GM12891 (cell line): Measurements from ENCODE around the gene ZNF396.

Source experiments
- DNase-seq: peaks from one replicate; pipeline ENCODE4 v3.0.0; 2011; ENCODE audit warnings: low spot score; ENCODE audit not compliant: insufficient read length
- FAIRE-seq: peaks from 2 replicates; lab custom pipeline; 2011; peaks lifted over from hg19 to GRCh38; lab: Jason Lieb, UNC
- PAX5 ChIP-seq: IDR thresholded peaks from 2 replicates; pipeline ENCODE4 v1.6.1; 2011; ENCODE audit warnings: low read length, moderate library complexity, mild to moderate bottlenecking; ENCODE audit not compliant: insufficient read depth, severe bottlenecking
- POLR2A ChIP-seq: IDR thresholded peaks from 2 replicates; pipeline ENCODE4 v1.6.1; 2011; ENCODE audit warnings: low read depth, low read length, control low read depth
- POLR2AphosphoS5 ChIP-seq: IDR thresholded peaks from 2 replicates; pipeline ENCODE4 v1.6.1; 2011; ENCODE audit warnings: low read depth, low read length, control low read depth
- POU2F2 ChIP-seq: IDR thresholded peaks from 2 replicates; pipeline ENCODE4 v1.6.1; 2011; ENCODE audit warnings: low read depth, mild to moderate bottlenecking, control low read depth, low read length, moderate library complexity
- SPI1 ChIP-seq: IDR thresholded peaks from 2 replicates; pipeline ENCODE4 v1.6.1; 2011; ENCODE audit warnings: low read depth, low read length, control low read depth
- TAF1 ChIP-seq: IDR thresholded peaks from 2 replicates; pipeline ENCODE4 v1.6.1; 2011; ENCODE audit warnings: low read depth, low read length, control low read depth

Gene ZNF396

DNA sequence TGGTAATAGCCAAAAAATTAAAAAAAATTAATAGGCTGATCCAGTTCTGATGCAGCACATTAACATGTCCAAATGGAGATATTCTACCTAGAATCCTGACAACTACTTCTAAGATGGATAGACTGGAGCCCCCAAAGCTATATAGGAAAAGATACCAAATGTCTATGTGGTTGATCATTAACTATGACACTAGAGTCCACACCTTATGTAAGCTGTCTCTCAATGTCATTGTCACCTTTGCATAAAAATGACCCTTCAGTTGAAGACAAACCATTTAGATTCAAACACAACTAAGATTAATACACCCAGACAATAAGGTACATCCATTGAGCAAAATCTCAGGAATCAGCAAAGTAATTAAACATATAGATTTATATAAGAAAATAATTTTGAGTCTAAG lies 14.6 kb downstream of the ZNF396 start:
- FAIRE-seq (no peak), DNase-seq (no peak)
- TF ChIP-seq POLR2A = no peak
- no peak for TF ChIP-seq TAF1
- TF ChIP-seq POLR2AphosphoS5 = no peak
- no peak for TF ChIP-seq POU2F2
- no peak for TF ChIP-seq PAX5
- TF ChIP-seq SPI1 = no peak

DNA sequence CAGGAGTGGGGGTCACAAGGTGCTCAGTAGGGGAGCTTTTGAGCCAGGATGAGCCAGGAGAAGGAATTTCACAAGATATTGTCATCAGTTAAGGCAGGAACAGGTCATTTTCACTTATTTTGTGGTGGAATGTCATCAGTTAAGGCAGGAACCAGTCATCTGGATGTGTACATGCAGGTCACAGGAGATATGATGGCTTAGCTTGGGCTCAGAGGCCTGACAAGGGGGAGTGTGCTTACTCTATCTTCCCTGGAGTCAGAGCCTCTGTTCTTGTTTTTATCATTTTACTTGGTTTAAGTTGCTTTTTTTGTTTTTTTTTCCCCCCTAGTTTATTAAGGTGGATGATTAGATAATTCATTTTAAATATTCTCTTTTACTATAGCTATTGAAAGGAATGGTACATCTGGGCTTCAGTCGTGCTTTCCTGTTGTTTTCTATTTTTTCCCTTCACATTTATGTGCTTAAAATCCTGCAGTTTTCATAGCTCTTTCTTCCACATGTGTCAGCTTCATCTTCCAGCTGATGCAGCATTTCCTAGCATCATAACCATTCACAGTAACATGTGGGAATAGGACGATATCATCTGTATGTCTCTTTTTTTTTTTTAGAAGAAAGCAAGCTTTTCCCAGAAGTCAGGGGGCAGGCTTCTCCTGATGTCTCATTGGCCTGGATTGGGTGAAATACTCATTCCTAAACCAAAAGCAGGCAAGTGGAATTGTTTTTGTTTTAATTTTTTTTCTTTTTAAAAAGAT lies 15.4 kb downstream of the ZNF396 start:
- FAIRE-seq (no peak), DNase-seq (no peak)
- TF ChIP-seq SPI1 (no peak), POLR2A (no peak), TAF1 (no peak), POLR2AphosphoS5 (no peak), POU2F2 (no peak), PAX5 (no peak)

DNA sequence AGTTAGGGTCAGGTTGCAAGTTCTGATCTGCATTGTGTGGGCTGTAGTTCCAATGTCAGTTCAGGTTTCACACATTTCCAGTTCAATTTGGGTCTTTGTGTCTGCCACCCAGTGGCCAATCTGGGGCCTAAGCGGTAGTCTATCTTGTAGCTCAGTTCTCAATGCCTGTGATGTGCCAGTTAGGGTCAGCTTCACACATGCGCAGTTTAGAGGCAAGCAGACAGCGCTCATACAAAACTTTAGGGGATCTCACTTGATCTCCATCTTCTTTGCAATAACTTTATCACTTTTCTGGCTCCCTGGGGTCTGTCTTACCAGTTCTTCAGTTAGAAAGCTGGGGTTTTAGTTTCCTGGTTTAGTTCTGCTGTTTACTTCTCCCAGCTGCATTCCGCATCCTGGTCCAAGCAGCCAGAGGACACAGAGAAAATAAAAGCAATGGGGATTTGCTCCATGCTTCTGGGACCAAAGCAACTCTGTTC lies 22.0 kb downstream of the ZNF396 start:
- DNase-seq (peak; percentile 38), FAIRE-seq (peak; percentile 82)
- TF ChIP-seq POLR2AphosphoS5 = no peak
- no peak for TF ChIP-seq PAX5
- no peak for TF ChIP-seq POLR2A
- TF ChIP-seq SPI1 = no peak
- no peak for TF ChIP-seq TAF1
- no peak for TF ChIP-seq POU2F2

DNA sequence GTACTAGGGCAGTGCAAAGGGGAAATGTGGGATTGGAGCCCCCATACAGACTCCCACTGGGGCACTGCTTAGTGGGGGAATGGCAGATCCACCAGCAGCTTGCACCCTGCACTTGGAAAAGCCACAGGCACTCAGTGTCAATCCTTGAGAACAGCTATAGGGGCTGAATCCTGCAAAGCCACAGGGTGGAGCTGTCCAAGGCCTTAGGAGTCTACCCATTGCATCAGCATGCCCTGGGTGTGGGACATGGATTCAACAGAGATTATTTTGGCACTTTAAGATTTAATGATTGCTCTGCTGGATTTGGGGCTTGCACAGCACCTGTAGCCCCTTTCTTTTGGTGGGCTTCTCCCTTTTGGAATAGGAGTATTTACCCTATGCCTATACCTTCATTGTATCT lies 24.4 kb downstream of the ZNF396 start:
- DNase-seq (no peak), FAIRE-seq (no peak)
- TF ChIP-seq TAF1 (no peak), POU2F2 (no peak), POLR2AphosphoS5 (no peak), POLR2A (no peak), SPI1 (no peak), PAX5 (no peak)

DNA sequence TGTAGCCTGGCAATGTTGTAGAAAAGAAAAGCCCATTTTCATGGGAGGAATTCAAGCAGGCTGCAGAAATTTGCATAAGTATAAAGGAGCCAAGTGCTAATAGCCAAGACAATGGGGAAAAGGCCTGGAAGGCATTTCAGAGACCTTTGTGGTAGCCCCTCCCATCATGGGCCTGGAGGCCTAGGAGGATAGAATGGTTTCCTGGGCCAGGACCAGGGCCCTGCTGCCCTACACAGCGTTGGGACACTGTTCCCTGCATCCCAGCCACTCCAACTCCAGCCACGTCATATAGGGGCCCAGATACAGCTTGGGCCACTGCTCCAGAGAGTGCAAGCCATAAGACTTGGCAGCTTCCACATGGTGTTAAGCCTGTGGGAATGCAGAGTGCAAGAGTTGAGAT lies 24.9 kb downstream of the ZNF396 start:
- TF ChIP-seq POU2F2 (no peak), PAX5 (no peak), SPI1 (no peak), POLR2AphosphoS5 (no peak), TAF1 (no peak), POLR2A (no peak)
- no peak for FAIRE-seq
- DNase-seq = no peak

DNA sequence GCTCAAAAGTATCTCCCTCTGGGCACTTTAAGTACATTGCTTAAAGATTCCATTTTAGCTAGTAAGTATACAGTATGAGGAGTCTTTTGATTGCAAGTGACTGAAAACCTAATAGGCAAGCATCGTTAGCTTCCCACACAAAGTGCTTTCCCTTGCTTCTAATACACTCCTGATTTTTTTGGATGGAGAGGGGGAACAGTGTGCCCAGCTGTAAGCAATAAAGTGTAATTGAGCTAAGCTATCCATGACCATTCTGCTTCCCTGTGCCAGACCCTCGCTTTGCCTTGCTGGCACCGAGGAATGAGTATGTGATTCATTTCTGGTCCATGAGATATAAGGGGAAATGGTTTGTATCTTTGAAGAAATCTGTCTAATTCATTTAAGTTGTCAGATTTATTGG lies 29.1 kb downstream of the ZNF396 start:
- DNase-seq (no peak), FAIRE-seq (no peak)
- TF ChIP-seq POLR2A (no peak), PAX5 (no peak), POU2F2 (no peak), SPI1 (no peak), POLR2AphosphoS5 (no peak), TAF1 (no peak)

DNA sequence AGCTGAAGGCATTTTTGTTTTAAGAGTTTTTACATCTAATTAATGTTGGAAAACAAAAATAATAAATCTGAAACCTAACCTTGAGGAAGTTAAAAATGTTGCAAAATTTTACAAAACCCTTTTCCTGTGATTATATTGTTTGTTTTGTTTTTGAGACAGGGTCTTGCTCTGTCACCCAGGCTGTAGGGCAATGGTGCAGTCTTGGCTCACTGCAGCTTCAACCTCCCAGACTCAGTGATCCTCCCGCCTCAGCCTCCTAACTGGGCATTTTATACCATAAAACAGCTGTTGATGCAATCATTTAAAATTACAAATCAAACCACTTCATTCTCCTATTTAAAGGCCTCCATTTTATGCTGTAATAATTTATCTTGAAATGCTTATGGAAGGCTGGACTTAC lies 31.2 kb downstream of the ZNF396 start:
- DNase-seq (no peak), FAIRE-seq (no peak)
- TF ChIP-seq PAX5 = no peak

DNA sequence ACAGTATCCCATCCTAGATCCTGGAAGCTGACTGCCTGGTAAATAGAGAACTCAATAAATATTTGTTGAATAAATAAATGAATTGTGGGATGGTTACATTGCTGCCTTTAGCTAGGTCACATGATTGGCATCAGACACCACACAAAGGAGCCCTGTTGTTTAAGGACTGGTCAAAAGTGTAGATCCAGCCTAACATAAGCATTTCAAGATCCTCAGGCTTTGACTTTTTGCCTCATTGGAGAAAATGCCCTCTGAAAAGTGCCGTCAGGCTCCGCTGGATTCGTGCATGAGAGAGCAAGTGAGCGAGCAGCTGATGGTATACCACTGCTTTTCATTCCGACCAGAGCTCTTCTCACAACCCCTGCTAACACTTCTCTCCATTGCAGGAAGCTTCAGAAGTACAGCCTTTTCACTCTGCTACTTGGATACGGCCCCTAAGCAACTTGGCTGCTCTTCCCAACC lies 31.6 kb downstream of the ZNF396 start:
- TF ChIP-seq POU2F2 (no peak), PAX5 (peak; percentile 81)
- FAIRE-seq = peak; percentile 70
- DNase-seq = peak; percentile 16

DNA sequence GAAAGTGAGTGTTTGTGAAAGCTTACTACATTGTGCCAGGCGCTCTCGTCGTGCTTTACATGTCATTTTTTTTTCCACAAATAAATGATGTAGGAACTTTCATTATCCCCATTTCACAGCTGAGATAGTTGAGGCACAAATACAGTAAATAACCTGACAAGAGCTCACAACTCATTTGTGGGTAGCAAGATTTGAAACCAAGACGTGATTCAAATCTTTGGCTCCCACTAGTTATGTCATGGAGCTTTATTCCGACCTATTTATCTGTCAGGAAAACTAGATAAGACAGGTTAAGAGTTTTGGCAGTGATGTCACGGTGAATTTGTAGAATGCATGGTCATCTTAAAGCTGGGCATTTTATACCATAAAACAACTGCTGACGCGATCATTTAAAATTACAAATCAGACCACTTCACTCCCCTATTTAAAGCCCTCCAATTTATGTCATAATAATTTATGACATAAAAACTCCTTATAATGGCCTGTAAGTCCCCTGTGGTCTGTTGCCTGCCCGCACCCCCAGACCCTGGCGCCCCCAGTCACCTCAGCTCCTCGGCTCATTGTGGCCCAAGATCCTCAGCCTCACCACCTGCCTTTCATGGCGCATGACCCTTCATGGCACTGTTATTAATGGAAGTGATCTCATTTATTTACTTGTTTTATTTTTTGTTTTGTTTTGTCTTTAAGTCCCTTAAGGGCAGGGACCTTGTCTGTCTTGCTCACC lies 32.2 kb downstream of the ZNF396 start:
- FAIRE-seq (no peak), DNase-seq (no peak)
- TF ChIP-seq POLR2A (no peak), POLR2AphosphoS5 (no peak), POU2F2 (no peak), TAF1 (no peak), PAX5 (no peak), SPI1 (no peak)
